Neutrophil (primary cell): Measurements from ENCODE around the gene CDC42EP4.

Experiments
- H3K27ac ChIP-seq: fragments of 200-600 bp; sonication (generic); 2 replicates; pipeline ENCODE4 v1.5.1; 2016; ENCODE audit warnings: mild to moderate bottlenecking, moderate library complexity
- H3K27me3 ChIP-seq: fragments of 200-600 bp; sonication (generic); 2 replicates; pipeline ENCODE4 v1.6.0; 2016; ENCODE audit warnings: mild to moderate bottlenecking
- H3K36me3 ChIP-seq: fragments of 200-600 bp; sonication (generic); 2 replicates; pipeline ENCODE4 v1.5.1; 2017
- H3K4me1 ChIP-seq, 2 experiments: fragments of 200-600 bp in 1 of 2; sonication (generic) in 1 of 2; 1 replicate in 1 of 2; 2 replicates in 1 of 2; pipeline versions ENCODE4 v1.5.1 to v1.6.1; 2013 to 2016; ENCODE audit warnings: low read depth in 1 of 2, low read length in 1 of 2, mild to moderate bottlenecking in 1 of 2, moderate library complexity in 1 of 2; ENCODE audit not compliant: control insufficient read depth in 1 of 2, insufficient read depth in 1 of 2
- H3K4me3 ChIP-seq, 2 experiments: fragments of 200-600 bp in 1 of 2; sonication (generic) in 1 of 2; 1 replicate in 1 of 2; 2 replicates in 1 of 2; pipeline ENCODE4 v1.5.1; 2013 to 2016; ENCODE audit warnings: low read depth in 1 of 2, low read length in 1 of 2, mild to moderate bottlenecking in 1 of 2, moderate library complexity in 1 of 2
- H3K9me3 ChIP-seq: fragments of 200-600 bp; sonication (generic); 2 replicates; pipeline ENCODE4 v1.5.1; 2016
- CTCF ChIP-seq: fragments of 200-600 bp; sonication (generic); IDR thresholded peaks from 2 replicates; pipeline ENCODE4 v1.5.1; 2016; ENCODE audit warnings: antibody characterized with exemption

Gene CDC42EP4

GRCh38 chr17:73304971-73305812, 6.6 kb downstream of the CDC42EP4 start:
- H3K27ac ChIP-seq = peak overlapping the region; percentile 23
- no peaks in the 10 kb centered on the region for H3K9me3 ChIP-seq
- TF ChIP-seq CTCF = no peak
- no peaks in the 10 kb centered on the region for H3K36me3 ChIP-seq
- H3K4me1 ChIP-seq = peaks cover 17 to 30% of the 10 kb centered on the region in 2 experiments
- no peaks in the 10 kb centered on the region for H3K27me3 ChIP-seq
- H3K4me3 ChIP-seq = no peak overlapping the region

GRCh38 chr17:73304438-73304837, 7.4 kb downstream of the CDC42EP4 start:
- Histone ChIP-seq H3K36me3 (no peaks in the 10 kb centered on the region), H3K9me3 (no peaks in the 10 kb centered on the region), H3K27ac (no peak overlapping the region), H3K27me3 (no peaks in the 10 kb centered on the region), H3K4me3 (no peak overlapping the region), H3K4me1 (peaks cover 10 to 23% of the 10 kb centered on the region in 2 experiments)
- TF ChIP-seq CTCF = no peak

GRCh38 chr17:73302189-73302588, 9.6 kb downstream of the CDC42EP4 start:
- Histone ChIP-seq H3K27me3 (no peaks in the 10 kb centered on the region), H3K4me3 (no peak overlapping the region), H3K27ac (no peak overlapping the region), H3K4me1 (peaks cover 9 to 14% of the 10 kb centered on the region in 2 experiments), H3K9me3 (no peaks in the 10 kb centered on the region), H3K36me3 (no peaks in the 10 kb centered on the region)
- no peak for TF ChIP-seq CTCF

- Histone ChIP-seq H3K27ac (no peak overlapping the region), H3K9me3 (no peaks in the 10 kb centered on the region), H3K27me3 (no peaks in the 10 kb centered on the region), H3K4me3 (no peak overlapping the region), H3K4me1 (peaks cover 9 to 14% of the 10 kb centered on the region in 2 experiments), H3K36me3 (no peaks in the 10 kb centered on the region)
- TF ChIP-seq CTCF = no peak
These were observed 10.4 kb downstream of the CDC42EP4 start for GRCh38 chr17:73301369-73301768.

- Histone ChIP-seq H3K36me3 (no peaks in the 10 kb centered on the region), H3K4me1 (peaks cover 8 to 9% of the 10 kb centered on the region in 2 experiments), H3K4me3 (no peak overlapping the region), H3K9me3 (no peaks in the 10 kb centered on the region), H3K27ac (no peak overlapping the region), H3K27me3 (no peaks in the 10 kb centered on the region)
- no peak for TF ChIP-seq CTCF
These were observed 11.4 kb downstream of the CDC42EP4 start for GRCh38 chr17:73300392-73300791.
